ENCODE results near the gene TBC1D25. TPM values are rescaled to one million over a fixed set of nuclear protein-coding genes. Genes with fewer than 3 reads are reported as not detected.

Gene TBC1D25
- total RNA-seq, 1 donor from 2014 or later: 18.9 TPM

DNA sequence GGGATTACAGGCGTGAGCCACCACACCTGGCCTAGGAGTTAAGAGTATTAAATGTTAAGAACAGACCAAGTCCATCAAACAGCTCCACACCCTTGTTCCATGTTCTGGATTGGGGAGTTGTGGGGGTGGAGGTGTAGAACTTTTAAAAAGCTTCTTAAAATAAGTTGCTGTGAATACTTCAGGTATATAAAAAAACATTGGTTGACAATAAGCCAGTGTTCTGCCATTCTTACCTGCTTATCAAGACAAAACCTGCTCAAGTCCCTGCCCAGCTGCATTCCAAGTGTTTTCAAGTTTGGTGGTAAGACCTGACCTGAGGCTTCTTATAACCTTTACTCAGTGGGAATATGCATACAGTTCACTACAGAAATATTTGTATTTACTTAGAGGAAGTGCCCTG, 41.1 kb downstream of the TBC1D25 start:
- H3K36me3 Mint-ChIP-seq (ENCODE audit: low read depth): peaks cover 13% of the 10 kb centered on the region
- H3K9me3 Mint-ChIP-seq (ENCODE audit: low read depth): peaks cover 8% of the 10 kb centered on the region
- no peaks in the 10 kb centered on the region for H3K27me3 Mint-ChIP-seq (ENCODE audit: low read depth)

DNA sequence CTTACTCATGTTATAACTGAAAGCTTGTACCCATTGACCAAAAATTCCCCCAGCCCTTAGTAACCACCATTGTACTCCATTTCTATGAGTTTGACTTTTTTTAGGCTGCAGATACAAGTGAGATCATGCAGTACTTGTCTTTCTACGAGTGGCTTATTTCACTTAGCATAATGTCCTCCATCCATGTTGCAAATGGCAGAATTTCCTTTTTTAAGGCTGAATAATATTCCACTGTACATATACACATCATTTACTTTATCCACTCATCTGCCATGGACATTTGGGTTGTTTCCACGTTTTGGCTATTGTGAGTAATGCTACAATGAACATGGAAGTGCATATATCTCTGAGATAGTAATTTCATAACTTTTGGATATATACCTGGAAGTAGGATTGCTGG, 45.2 kb downstream of the TBC1D25 start:
- no peak for DNase-seq (ENCODE audit: low spot score)
- H3K36me3 Mint-ChIP-seq (ENCODE audit: low read depth): no peaks in the 10 kb centered on the region
- TF ChIP-seq, protein P1, sequence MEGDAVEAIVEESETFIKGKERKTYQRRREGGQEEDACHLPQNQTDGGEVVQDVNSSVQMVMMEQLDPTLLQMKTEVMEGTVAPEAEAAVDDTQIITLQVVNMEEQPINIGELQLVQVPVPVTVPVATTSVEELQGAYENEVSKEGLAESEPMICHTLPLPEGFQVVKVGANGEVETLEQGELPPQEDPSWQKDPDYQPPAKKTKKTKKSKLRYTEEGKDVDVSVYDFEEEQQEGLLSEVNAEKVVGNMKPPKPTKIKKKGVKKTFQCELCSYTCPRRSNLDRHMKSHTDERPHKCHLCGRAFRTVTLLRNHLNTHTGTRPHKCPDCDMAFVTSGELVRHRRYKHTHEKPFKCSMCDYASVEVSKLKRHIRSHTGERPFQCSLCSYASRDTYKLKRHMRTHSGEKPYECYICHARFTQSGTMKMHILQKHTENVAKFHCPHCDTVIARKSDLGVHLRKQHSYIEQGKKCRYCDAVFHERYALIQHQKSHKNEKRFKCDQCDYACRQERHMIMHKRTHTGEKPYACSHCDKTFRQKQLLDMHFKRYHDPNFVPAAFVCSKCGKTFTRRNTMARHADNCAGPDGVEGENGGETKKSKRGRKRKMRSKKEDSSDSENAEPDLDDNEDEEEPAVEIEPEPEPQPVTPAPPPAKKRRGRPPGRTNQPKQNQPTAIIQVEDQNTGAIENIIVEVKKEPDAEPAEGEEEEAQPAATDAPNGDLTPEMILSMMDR (IDR thresholded peaks at IDR 0.05): no peak
- H3K27me3 Mint-ChIP-seq (ENCODE audit: low read depth): no peaks in the 10 kb centered on the region
- no peak overlapping the region for H3K4me3 Mint-ChIP-seq (ENCODE audit: unreplicated experiment)
- H3K27ac Mint-ChIP-seq (ENCODE audit: unreplicated experiment): no peak overlapping the region
- H3K4me1 Mint-ChIP-seq (ENCODE audit: low read depth): peaks cover 5% of the 10 kb centered on the region
- H3K9me3 Mint-ChIP-seq (ENCODE audit: low read depth): peaks cover 11% of the 10 kb centered on the region

More for the DNA sequence above, 41.1 kb downstream of the TBC1D25 start:
- no peak for DNase-seq (ENCODE audit: low spot score)
- Mint-ChIP-seq H3K4me3 (ENCODE audit: unreplicated experiment) (no peak overlapping the region), H3K4me1 (ENCODE audit: low read depth) (peaks cover 22% of the 10 kb centered on the region), H3K27ac (ENCODE audit: unreplicated experiment) (peak overlapping the region; percentile 17)
- TF ChIP-seq, protein P1 (IDR thresholded peaks at IDR 0.05): no peak

DNA sequence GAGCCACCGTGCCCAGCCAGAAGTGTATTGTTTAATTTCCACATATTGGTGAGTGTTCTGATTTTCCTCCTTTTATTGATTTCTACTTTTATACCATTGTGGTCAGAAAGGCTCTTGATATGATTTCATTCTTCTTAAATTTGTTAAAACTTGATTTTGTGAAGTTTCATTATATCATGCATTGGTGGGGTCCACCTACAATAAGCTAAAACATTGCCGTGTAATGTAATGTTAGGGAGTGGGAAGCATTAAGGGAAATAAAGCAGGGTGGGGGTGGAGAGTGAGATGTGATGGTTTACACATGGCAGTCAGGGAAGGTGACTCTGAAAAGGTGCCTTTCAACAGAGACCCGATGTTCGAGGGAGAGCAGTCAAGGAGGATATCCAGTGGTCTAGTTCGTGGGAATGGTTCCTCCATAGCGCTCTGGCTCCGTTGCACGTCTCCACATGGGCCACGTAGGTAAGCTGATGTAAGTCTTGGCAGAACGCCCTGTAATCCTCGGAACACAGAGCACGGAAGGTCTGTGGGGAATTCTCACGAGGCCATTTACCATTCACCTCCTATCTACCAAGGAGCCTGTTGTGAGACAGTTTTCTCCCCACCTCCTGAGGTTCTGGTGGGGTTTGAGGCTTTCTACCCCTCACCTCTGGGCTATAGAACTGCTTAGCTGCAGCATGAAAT, 50.1 kb downstream of the TBC1D25 start:
- peaks cover 6% of the 10 kb centered on the region for H3K9me3 Mint-ChIP-seq (ENCODE audit: low read depth)

DNA sequence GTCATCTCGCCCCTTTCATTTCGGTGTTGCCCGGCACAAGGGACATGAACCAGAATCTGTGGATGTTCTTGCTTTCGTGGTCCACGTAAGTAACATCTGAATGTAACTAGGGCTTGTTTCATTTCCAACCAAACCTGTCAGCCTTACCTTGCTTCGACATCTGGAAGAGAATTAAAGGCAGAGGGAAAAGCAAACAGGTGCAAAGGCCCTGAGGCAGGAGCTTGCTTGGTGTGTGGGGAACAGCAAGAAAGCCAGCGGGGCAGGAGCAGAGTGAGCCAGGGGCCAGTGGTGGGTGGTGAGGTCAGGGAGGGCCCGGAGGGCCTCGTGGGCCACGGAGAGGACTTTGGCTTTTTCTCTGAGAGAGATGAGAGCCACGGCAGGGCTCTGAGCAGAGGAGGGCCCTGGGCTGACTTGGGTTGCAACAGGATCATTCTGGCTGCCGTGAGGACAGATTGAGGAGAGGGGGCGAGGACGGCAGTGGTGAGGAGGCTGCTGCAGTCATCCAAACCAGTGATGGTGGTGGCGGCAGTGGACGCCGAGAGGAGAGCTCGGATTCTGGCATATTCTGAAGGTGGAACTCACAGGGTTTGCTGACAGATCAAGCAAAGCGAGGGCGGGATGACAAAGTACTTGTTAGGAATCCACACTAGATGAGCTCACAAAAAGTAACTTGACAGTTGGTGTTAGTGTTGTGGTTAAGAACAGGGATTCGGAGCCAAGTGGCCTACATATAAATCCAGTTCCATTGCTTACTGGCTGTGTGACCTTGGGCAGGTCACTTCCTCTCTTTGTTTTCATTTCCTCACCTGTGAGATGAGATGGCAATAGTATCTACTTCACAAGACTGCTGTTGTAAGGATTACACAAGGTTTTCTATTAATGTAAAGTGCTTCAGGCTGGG, 50.9 kb downstream of the TBC1D25 start:
- Mint-ChIP-seq H3K4me3 (ENCODE audit: unreplicated experiment) (no peak overlapping the region), H3K27ac (ENCODE audit: unreplicated experiment) (peak overlapping the region; percentile 69), H3K9me3 (ENCODE audit: low read depth) (peaks cover 5% of the 10 kb centered on the region), H3K27me3 (ENCODE audit: low read depth) (no peaks in the 10 kb centered on the region), H3K4me1 (ENCODE audit: low read depth) (peaks cover 33% of the 10 kb centered on the region), H3K36me3 (ENCODE audit: low read depth) (no peaks in the 10 kb centered on the region)
- DNase-seq (ENCODE audit: low spot score): no peak
- TF ChIP-seq, protein P1 (IDR thresholded peaks at IDR 0.05): no peak

More for the DNA sequence above, 50.1 kb downstream of the TBC1D25 start:
- TF ChIP-seq, protein P1 (IDR thresholded peaks at IDR 0.05): no peak
- Mint-ChIP-seq H3K4me1 (ENCODE audit: low read depth) (peaks cover 33% of the 10 kb centered on the region), H3K27me3 (ENCODE audit: low read depth) (no peaks in the 10 kb centered on the region), H3K27ac (ENCODE audit: unreplicated experiment) (peak overlapping the region; percentile 15), H3K36me3 (ENCODE audit: low read depth) (no peaks in the 10 kb centered on the region), H3K4me3 (ENCODE audit: unreplicated experiment) (no peak overlapping the region)
- DNase-seq (ENCODE audit: low spot score): no peak

DNA sequence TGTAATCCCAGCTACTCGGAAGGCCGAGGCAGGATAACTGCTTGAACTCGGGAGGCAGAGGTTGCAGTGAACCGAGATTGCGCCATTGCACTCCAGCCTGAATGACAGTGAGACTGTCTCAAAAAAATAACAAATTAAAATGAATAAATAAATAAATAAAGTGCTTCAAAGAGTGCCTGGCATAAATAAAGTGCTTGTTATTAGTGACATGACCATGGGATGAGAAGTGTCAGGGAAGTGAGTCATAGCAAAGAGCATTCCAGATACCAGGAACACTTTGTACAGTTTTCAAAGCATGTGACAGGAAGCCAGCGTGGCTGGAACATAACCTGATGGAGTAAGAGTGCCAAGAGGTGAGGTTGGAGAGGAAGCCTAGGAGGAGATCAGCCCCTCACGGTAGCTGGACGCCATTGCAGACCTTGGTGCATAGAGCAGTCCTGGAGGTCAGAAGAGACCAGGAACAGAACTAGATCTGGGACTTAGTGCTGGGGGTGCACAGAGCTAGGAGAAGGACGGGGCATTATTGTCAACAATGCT, 51.8 kb downstream of the TBC1D25 start:
- TF ChIP-seq, protein P1 (IDR thresholded peaks at IDR 0.05): peak; percentile 15
- H3K9me3 Mint-ChIP-seq (ENCODE audit: low read depth): peaks cover 5% of the 10 kb centered on the region
- peak overlapping the region; percentile 89 for H3K27ac Mint-ChIP-seq (ENCODE audit: unreplicated experiment)
- no peaks in the 10 kb centered on the region for H3K27me3 Mint-ChIP-seq (ENCODE audit: low read depth)
- no peaks in the 10 kb centered on the region for H3K36me3 Mint-ChIP-seq (ENCODE audit: low read depth)
- DNase-seq (ENCODE audit: low spot score): no peak
- peaks cover 33% of the 10 kb centered on the region for H3K4me1 Mint-ChIP-seq (ENCODE audit: low read depth)
- H3K4me3 Mint-ChIP-seq (ENCODE audit: unreplicated experiment): no peak overlapping the region

All from chondrocyte (in vitro differentiated cells).